ENCODE measurements around the gene STAT2. TPM values are rescaled to one million over a fixed set of nuclear protein-coding genes. Genes with fewer than 3 reads are reported as not detected.

Gene STAT2
- total and polyA plus RNA-seq, 2 of the 4 experiments (the other 2 are of a cell fraction) = 99.3 to 182 TPM

GRCh38 chr12:56333679-56334489, 26.0 kb downstream of the STAT2 start, which contains the start of gene PAN2 (continued):
- 0 out of 2 replicates have a peak, but pooled peaks have one; percentile 37 for TF ChIP-seq USF2 (IDR thresholded peaks at IDR 0.05; ENCODE audit: low read depth, low read length)
- peak; percentile 49; the same call in 1 of the 2 replicates for TF ChIP-seq FOS (IDR thresholded peaks at IDR 0.05; ENCODE audit: low read depth, low read length)

GRCh38 chr12:56333197-56333678, 26.7 kb downstream of the STAT2 start:
- Histone ChIP-seq H3K79me1 (ENCODE audit: low read depth in 1 of 2, low read length in 2 of 2) (peaks cover 10 to 24% of the 10 kb centered on the region in 2 experiments; a peak in 3 of 4 replicates), H3K4me3 (ENCODE audit: insufficient read depth, low read depth, low read length) (peak overlapping the region; percentile 56), H3K9ac (ENCODE audit: low read depth, low read length) (peak overlapping the region; percentile 67), H3K27me3 (ENCODE audit: control insufficient read depth, insufficient read depth, low read length) (no peaks in the 10 kb centered on the region), H3K14ac (replicated peaks; ENCODE audit: low read depth, low read length) (peak overlapping the region; percentile 89), H3K18ac (ENCODE audit: low read depth, low read length) (peak overlapping the region; percentile 81), H3K4ac (ENCODE audit: low read depth, low read length) (peak overlapping the region; percentile 100), H2AK5ac (ENCODE audit: low read depth, low read length) (peak overlapping the region; percentile 99), H2BK15ac (ENCODE audit: low read depth, low read length) (peak overlapping the region; percentile 74), H3K9me3 (ENCODE audit: control insufficient read depth, insufficient read depth, low read length) (no peaks in the 10 kb centered on the region), H3K4me2 (ENCODE audit: low read depth, low read length) (peak overlapping the region; percentile 93), H3K4me1 (ENCODE audit: control insufficient read depth, insufficient read depth, low read length) (peaks cover 5% of the 10 kb centered on the region; the same call in 1 of the 2 replicates), H4K20me1 (ENCODE audit: insufficient read depth, low read length) (no peaks in the 10 kb centered on the region), H4K5ac (ENCODE audit: low read depth, low read length) (peak overlapping the region; percentile 98), H4K8ac (ENCODE audit: low read depth in 2 of 2, low read length in 2 of 2) (peak overlapping the region; percentile 99 to 100), H3K36me3 (ENCODE audit: control insufficient read depth, insufficient read depth, low read length) (no peaks in the 10 kb centered on the region), H2AFZ (replicated peaks; ENCODE audit: low read length, poor library complexity) (peak overlapping the region; percentile 88), H3K23ac (ENCODE audit: low read depth, low read length) (peak overlapping the region; percentile 43), H2BK5ac (ENCODE audit: low read depth, low read length, poor library complexity, severe bottlenecking) (peak overlapping the region; percentile 60), H4K91ac (ENCODE audit: insufficient read depth, low read depth, low read length) (peak overlapping the region; percentile 99), H3K56ac (ENCODE audit: extremely low read depth, insufficient read depth, low read length) (peak overlapping the region; percentile 88), H3K9me1 (ENCODE audit: insufficient read depth, low read length) (peaks cover 10% of the 10 kb centered on the region), H2AK9ac (replicated peaks; ENCODE audit: low read depth, low read length, poor library complexity) (peak overlapping the region; percentile 96), H2BK120ac (ENCODE audit: low read depth, low read length) (peak overlapping the region; percentile 78), H3K27ac (ENCODE audit: insufficient read depth, low read length) (peak overlapping the region; percentile 74), H2BK20ac (ENCODE audit: low read depth, low read length) (peak overlapping the region; percentile 73)
- WGBS, 2 experiments (ENCODE audit: extremely low coverage in 2 of 2, insufficient read length in 1 of 2) = no CpG with 5 or more reads among the region's 8 CpGs
- POLR2A ChIA-PET (ENCODE audit: unreplicated experiment) = interaction anchor here (0.9 to 1.1 kb wide), 2 partner anchors 9 to 18 kb away, joined by 3 to 4 read pairs; partner anchors contain the start of gene CNPY2
- in situ Hi-C loops (cut with MboI; ENCODE audit: low sequenced_read_pairs) (no loop called here), intact Hi-C loops (cut with micrococcal nuclease) (no loop called here), dilution Hi-C loops (cut with HindIII; ENCODE audit: low sequenced_read_pairs, unreplicated experiment) (no loop called here)
- CTCF ChIA-PET = no interaction called here
- no TSS peak for BruUV-seq (replicated peaks)
- no peak for TF ChIP-seq USF2 (IDR thresholded peaks at IDR 0.05; ENCODE audit: low read depth, low read length)
- TF ChIP-seq ELK1 (IDR thresholded peaks at IDR 0.05; ENCODE audit: borderline replicate concordance, low read depth, low read length) = no peak
- TF ChIP-seq CHD1 (IDR thresholded peaks at IDR 0.05; ENCODE audit: low read depth, low read length) = no peak
- no peak for TF ChIP-seq NFE2L2 (IDR thresholded peaks at IDR 0.05; ENCODE audit: low read depth, low read length)
- TF ChIP-seq FOS (IDR thresholded peaks at IDR 0.05; ENCODE audit: low read depth, low read length) = no peak
- no peak for TF ChIP-seq RAD21 (IDR thresholded peaks at IDR 0.05; ENCODE audit: low read length)
- no peak for TF ChIP-seq CEBPB (IDR thresholded peaks at IDR 0.05; ENCODE audit: low read depth, low read length)
- ATAC-seq (ENCODE audit: low read depth) (no peak), DNase-seq (no peak)

Data from IMR-90 (cell line).